C4-2B (cell line): ENCODE measurements around the gene CMYA5.

ENCODE experiments used
- CTCF ChIP-seq: fragments of 450-650 bp; conservative IDR thresholded peaks from 2 replicates; pipeline ENCODE4 v1.5.1; 2017; ENCODE audit warnings: mild to moderate bottlenecking
- ZFX ChIP-seq: fragments of 450-650 bp; IDR thresholded peaks from 2 replicates; pipeline ENCODE4 v1.6.1; 2017

GRCh38 chr5:79731775-79732174 is 42.1 kb downstream of the CMYA5 start:
- TF ChIP-seq CTCF (no peak), ZFX (no peak)
